DOHH2 (cell line): ENCODE measurements around the gene HYOU1.

ENCODE experiments used
- H3F3A ChIP-seq: fragments of 200-600 bp; sonication (generic), shearing (Covaris generic); 2 replicates; pipeline ENCODE4 v1.6.0; 2016; ENCODE audit warnings: antibody characterized with exemption, mild to moderate bottlenecking; ENCODE audit not compliant: control insufficient read depth, insufficient read depth
- H3K27ac ChIP-seq: fragments of 200-600 bp; sonication (generic); 2 replicates; pipeline ENCODE4 v1.5.1; 2014; ENCODE audit warnings: low read depth, mild to moderate bottlenecking, low read length, moderate library complexity
- H3K27me3 ChIP-seq: fragments of 200-600 bp; sonication (generic); 2 replicates; pipeline ENCODE4 v1.6.1; 2014; ENCODE audit warnings: mild to moderate bottlenecking, low read length, mixed read lengths; ENCODE audit not compliant: control insufficient read depth
- H3K36me3 ChIP-seq: fragments of 200-600 bp; sonication (generic); 2 replicates; pipeline ENCODE4 v1.6.1; 2014; ENCODE audit warnings: mild to moderate bottlenecking, low read length, moderate library complexity, mixed read lengths; ENCODE audit not compliant: control insufficient read depth
- H3K4me1 ChIP-seq: fragments of 200-600 bp; sonication (generic); 2 replicates; pipeline ENCODE4 v1.6.1; 2014; ENCODE audit warnings: mild to moderate bottlenecking, low read length, mixed read lengths; ENCODE audit not compliant: control insufficient read depth
- H3K4me2 ChIP-seq: fragments of 200-600 bp; sonication (generic); 2 replicates; pipeline ENCODE4 v1.6.0; 2014; ENCODE audit warnings: mild to moderate bottlenecking, low read length, moderate library complexity
- H3K4me3 ChIP-seq: fragments of 200-600 bp; sonication (generic); 2 replicates; pipeline ENCODE4 v1.5.1; 2014; ENCODE audit warnings: mild to moderate bottlenecking, low read length, mixed read lengths
- H3K79me2 ChIP-seq: fragments of 200-600 bp; sonication (generic); 2 replicates; pipeline ENCODE4 v1.6.1; 2014; ENCODE audit warnings: mild to moderate bottlenecking, low read length, mixed read lengths; ENCODE audit not compliant: control insufficient read depth
- H3K9me2 ChIP-seq: fragments of 200-600 bp; sonication (generic); replicated peaks from 2 replicates; pipeline ENCODE4 v1.6.1; 2014; ENCODE audit warnings: mild to moderate bottlenecking, low read length, mixed read lengths; ENCODE audit not compliant: control insufficient read depth
- H3K9me3 ChIP-seq: fragments of 200-600 bp; sonication (generic); 2 replicates; pipeline ENCODE4 v1.6.1; 2014; ENCODE audit warnings: antibody characterized with exemption, low read length, mixed read lengths; ENCODE audit not compliant: control insufficient read depth, insufficient read depth
- H4K20me1 ChIP-seq: fragments of 200-600 bp; sonication (generic); 2 replicates; pipeline ENCODE4 v1.6.0; 2014; ENCODE audit warnings: low read depth, mild to moderate bottlenecking, antibody characterized with exemption, low read length, moderate library complexity; ENCODE audit not compliant: control insufficient read depth, insufficient read depth
- EZH2phosphoT487 ChIP-seq: fragments of 200-600 bp; sonication (generic); IDR thresholded peaks from 2 replicates; pipeline ENCODE4 v1.6.1; 2017; ENCODE audit warnings: borderline replicate concordance, mild to moderate bottlenecking, antibody characterized with exemption, low read length, moderate library complexity, mixed read lengths
- TF ChIP-seq, protein P1 (sequence below): fragments of 200-600 bp; sonication (generic); IDR thresholded peaks from one replicate; pipeline ENCODE4 v1.5.1; 2014; ENCODE audit warnings: antibody characterized with exemption, mild to moderate bottlenecking, low read depth, low read length; ENCODE audit not compliant: poor library complexity, severe bottlenecking

HYOU1 gene

DNA sequence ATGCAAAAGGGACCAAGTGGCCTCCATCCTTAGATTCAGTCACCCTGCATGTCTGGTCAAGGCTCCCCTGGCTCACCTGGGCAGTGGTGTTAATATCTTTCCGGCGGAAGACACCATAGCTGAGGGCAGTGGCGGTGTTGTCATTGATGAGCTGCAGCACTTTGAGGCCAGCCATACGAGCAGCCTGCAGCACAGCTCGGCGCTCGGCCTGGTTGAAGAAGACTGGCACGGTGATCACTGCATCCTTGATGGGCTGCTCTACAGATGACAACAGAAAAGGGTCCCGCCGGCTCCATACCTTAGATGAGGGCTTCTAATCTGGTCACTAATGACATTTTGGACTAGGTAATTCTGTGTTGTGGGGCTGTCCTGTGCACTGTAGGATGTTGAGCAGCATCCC is 2.6 kb downstream of the HYOU1 start:
- Histone ChIP-seq H3K27ac (no peak overlapping the region), H3F3A (no peaks in the 10 kb centered on the region), H3K4me1 (peaks cover 17% of the 10 kb centered on the region), H3K79me2 (peaks cover 37% of the 10 kb centered on the region), H3K9me2 (no peaks in the 10 kb centered on the region), H3K36me3 (peaks cover 65% of the 10 kb centered on the region), H4K20me1 (peaks cover 8% of the 10 kb centered on the region; the same call in 1 of the 2 replicates), H3K9me3 (no peaks in the 10 kb centered on the region), H3K4me3 (no peak overlapping the region), H3K27me3 (no peaks in the 10 kb centered on the region), H3K4me2 (no peak overlapping the region)
- TF ChIP-seq, protein P1, sequence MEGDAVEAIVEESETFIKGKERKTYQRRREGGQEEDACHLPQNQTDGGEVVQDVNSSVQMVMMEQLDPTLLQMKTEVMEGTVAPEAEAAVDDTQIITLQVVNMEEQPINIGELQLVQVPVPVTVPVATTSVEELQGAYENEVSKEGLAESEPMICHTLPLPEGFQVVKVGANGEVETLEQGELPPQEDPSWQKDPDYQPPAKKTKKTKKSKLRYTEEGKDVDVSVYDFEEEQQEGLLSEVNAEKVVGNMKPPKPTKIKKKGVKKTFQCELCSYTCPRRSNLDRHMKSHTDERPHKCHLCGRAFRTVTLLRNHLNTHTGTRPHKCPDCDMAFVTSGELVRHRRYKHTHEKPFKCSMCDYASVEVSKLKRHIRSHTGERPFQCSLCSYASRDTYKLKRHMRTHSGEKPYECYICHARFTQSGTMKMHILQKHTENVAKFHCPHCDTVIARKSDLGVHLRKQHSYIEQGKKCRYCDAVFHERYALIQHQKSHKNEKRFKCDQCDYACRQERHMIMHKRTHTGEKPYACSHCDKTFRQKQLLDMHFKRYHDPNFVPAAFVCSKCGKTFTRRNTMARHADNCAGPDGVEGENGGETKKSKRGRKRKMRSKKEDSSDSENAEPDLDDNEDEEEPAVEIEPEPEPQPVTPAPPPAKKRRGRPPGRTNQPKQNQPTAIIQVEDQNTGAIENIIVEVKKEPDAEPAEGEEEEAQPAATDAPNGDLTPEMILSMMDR = no peak
- no peak for TF ChIP-seq EZH2phosphoT487

DNA sequence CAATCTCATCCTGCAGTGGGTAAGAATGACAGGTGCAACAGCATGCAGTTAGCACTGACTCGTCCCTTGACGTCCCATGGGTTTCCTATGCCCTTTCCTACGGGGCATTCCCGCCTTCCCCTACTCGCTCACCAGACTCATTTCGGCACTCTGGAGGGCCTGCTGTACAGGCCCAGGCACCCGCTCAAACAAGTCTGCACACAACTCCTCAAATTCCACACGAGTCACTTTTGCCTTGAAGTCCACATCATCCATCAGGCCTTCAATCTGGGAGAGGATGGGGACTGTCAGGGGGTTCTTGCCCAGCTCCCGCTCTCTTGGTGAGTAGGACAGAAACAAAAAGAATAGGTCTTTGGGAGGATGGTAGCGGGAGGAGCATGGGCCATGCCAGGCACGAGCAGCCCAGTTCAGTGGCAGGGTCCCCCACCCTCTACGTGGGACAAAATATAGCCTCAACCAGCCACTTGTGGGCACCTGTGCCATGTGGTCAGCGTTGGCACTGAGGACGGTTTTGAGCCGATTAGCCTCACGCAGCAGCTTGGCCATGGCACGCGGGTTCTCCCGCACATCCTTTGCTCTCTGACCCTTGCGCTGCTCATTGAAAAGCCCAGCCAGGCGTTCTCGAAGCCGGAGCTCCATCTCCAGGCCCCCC is 4.7 kb downstream of the HYOU1 start:
- peaks cover 11% of the 10 kb centered on the region for H3K4me1 ChIP-seq
- H3K9me2 ChIP-seq = no peaks in the 10 kb centered on the region
- H3K36me3 ChIP-seq = peaks cover 83% of the 10 kb centered on the region
- H3K27ac ChIP-seq = no peak overlapping the region
- H3K27me3 ChIP-seq = no peaks in the 10 kb centered on the region
- peaks cover 12% of the 10 kb centered on the region; the same call in 1 of the 2 replicates for H4K20me1 ChIP-seq
- H3K4me2 ChIP-seq = no peak overlapping the region
- TF ChIP-seq, protein P1 = no peak
- TF ChIP-seq EZH2phosphoT487 = no peak
- no peaks in the 10 kb centered on the region for H3F3A ChIP-seq
- H3K79me2 ChIP-seq = peaks cover 26% of the 10 kb centered on the region
- no peaks in the 10 kb centered on the region for H3K9me3 ChIP-seq
- H3K4me3 ChIP-seq = no peak overlapping the region

DNA sequence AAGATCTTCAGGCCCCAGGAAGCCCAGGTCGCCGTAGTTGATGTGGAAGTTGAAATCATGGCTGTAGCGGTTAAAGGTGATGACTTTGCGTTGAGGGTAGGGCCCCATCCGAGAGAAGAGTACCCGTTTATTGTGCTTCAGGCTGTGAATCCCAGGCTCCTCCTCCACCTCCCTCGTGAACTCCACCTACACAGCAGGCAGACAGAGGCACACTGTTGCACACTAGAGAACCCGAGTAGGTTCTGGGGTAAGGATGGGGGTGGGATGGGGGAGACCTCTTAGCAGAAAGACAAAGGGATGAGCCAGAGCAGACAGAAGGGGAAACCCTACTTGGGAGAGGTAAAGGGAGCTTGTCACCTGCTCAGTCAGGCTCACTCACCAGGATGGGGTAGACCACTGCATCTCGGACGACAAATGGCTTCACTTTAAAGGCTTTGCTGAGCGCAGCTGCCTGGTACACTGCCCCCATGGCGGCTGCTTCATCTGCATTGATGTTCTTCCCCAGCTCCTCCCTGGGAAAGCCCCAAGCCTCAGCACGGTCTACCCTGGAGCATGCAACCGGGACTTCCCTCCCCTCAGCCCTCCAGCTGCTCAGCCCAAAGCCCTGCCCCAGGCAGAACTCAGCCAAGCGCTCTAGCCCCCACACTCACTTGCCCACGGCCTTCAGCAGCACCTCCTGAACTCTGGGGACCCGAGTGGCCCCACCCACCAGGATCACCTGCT is 5.4 kb downstream of the HYOU1 start:
- H3K27me3 ChIP-seq = no peaks in the 10 kb centered on the region
- H3K79me2 ChIP-seq = peaks cover 23% of the 10 kb centered on the region
- peaks cover 86% of the 10 kb centered on the region for H3K36me3 ChIP-seq
- no peak overlapping the region for H3K4me2 ChIP-seq
- no peaks in the 10 kb centered on the region for H3K9me2 ChIP-seq
- peaks cover 12% of the 10 kb centered on the region; the same call in 1 of the 2 replicates for H4K20me1 ChIP-seq
- H3K4me3 ChIP-seq = no peak overlapping the region
- no peaks in the 10 kb centered on the region for H3K9me3 ChIP-seq
- TF ChIP-seq, protein P1 = no peak
- no peak for TF ChIP-seq EZH2phosphoT487
- no peaks in the 10 kb centered on the region for H3F3A ChIP-seq
- peaks cover 11% of the 10 kb centered on the region for H3K4me1 ChIP-seq
- H3K27ac ChIP-seq = no peak overlapping the region
